GM18499 (cell line): ENCODE data around the gene ZNF784.

Source experiments
- ATAC-seq: cut with Tn5 transposase; IDR thresholded peaks from one replicate; pipeline ENCODE4 v1.9.1; 2021; ENCODE audit warnings: moderate number of reproducible peaks; ENCODE audit not compliant: insufficient read depth, unreplicated experiment

Gene ZNF784

GRCh38 chr19:55605637-55606470, 18.5 kb downstream of the ZNF784 start, which contains the start of gene ZNF865:
Gene ZNF865 (plus strand): TSS chr19:55605647. CDS start chr19:55613619, 7,972 bp downstream.
- ATAC-seq, result no peak

DNA sequence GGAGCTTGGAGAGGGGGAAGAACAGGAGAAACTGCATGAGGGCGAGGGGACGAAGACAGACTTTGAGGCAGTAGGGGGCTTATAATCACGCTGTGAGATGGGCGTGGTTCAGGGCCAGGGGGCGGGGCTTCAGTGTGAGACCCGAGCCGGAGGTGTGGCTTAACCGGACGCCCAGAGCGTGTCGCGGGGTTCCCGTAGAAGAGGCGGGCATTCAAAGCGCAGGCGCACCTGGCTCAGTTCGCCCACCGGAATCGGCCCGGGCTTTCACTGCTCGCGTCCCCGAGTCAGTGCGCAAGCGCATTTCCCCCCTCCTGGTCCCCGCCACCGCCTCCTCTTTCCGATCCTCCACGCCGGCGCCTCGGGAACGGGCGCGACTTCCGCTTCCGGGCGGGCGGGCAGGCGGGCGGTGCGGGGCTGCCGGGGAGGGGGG, 19.1 kb downstream of the ZNF784 start:
- peak; percentile 35 for ATAC-seq

GRCh38 chr19:55603581-55604292, 20.6 kb downstream of the ZNF784 start:
- no peak for ATAC-seq

GRCh38 chr19:55603115-55603514, 21.3 kb downstream of the ZNF784 start:
- no peak for ATAC-seq

GRCh38 chr19:55602104-55603001, 22.0 kb downstream of the ZNF784 start:
- ATAC-seq, result no peak

GRCh38 chr19:55601084-55601483, 23.3 kb downstream of the ZNF784 start:
- ATAC-seq, result no peak

GRCh38 chr19:55600662-55601028, 23.7 kb downstream of the ZNF784 start:
- ATAC-seq, result no peak

- peak; percentile 27 for ATAC-seq
These were observed 24.3 kb downstream of the ZNF784 start, which contains the start of gene ZNF524 for GRCh38 chr19:55599842-55600661. Gene ZNF524 (plus strand): TSS chr19:55600288. CDS start chr19:55602113, 1,825 bp downstream.

DNA sequence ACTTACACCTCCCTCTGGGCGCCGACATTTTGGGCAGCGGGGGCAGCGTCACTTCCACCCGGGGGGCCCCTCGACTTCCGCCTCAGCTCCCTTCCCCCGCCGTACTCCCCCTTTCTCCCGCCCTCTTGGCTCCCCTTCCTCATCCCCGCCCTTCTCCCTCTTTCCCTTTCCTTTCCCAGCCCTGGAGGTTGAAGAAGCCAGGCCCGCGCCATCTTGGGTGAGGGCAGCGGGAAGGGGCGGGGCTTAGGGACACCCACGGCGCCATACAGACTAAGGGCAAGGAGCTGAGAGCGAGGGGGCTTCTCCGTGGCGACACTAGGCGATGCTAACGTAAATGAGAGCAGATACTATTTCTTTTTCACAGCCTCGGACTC, 24.9 kb downstream of the ZNF784 start, which contains the start of gene FIZ1:
Gene FIZ1, minus strand, starts transcription at position 50 of the 374 bp plus-strand sequence. CDS start 1,652 bp downstream, outside the sequence.
- peak; percentile 26 for ATAC-seq

- ATAC-seq, result peak; percentile 43
These were observed 25.5 kb downstream of the ZNF784 start for GRCh38 chr19:55598719-55599467.

GRCh38 chr19:55598034-55598433, 26.3 kb downstream of the ZNF784 start:
- ATAC-seq, result no peak

- ATAC-seq, result no peak
These were observed 26.9 kb downstream of the ZNF784 start for GRCh38 chr19:55597501-55597921.

DNA sequence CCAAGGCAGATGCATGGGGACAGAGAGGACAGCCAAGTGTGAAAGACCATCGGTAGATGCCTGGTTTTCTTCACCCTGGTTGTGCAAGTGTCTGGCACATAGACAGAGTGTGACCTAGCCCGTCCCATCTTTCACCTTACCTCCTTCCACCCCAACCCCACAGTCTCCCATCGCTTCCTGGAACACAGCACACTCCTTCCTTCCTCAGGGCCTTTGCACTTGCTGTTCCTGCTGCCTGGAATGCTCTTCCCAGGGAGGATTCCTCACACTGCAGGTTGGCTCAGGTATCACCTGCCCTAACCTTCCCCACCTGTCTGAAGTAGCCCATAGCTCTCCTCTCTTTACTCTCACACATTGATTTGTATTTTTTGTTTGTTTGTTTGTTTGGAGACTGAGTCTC, 28.1 kb downstream of the ZNF784 start:
- ATAC-seq, result no peak

GRCh38 chr19:55594996-55595545, 29.3 kb downstream of the ZNF784 start:
- no peak for ATAC-seq

- no peak for ATAC-seq
These were observed 31.1 kb downstream of the ZNF784 start for GRCh38 chr19:55593096-55593772.

- no peak for ATAC-seq
These were observed 31.8 kb downstream of the ZNF784 start for GRCh38 chr19:55592391-55593090.

DNA sequence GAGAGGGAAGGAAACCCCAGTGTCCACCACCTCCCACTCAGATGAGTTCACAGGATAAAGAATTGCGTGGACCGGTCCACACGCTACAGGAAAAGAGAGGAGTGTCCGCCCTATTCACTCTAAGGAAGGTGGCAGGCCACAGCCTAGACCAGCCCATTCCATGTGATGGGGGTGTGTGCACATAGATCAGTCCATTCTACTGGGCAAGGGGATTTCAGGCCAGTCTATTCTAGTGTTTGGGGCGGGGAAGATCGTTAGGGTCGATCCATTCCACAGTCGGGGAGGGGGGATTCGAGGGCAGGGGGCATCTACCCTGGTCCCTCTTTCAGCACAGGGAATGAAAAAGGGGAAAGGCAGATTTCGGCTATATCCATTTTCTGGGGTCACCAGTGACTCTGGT, 32.8 kb downstream of the ZNF784 start:
- no peak for ATAC-seq
